GM19238 (cell line): ENCODE results near the gene PRPF38A.

Experiments used
- DNase-seq: peaks from one replicate; pipeline ENCODE4 v3.0.0; 2011; ENCODE audit warnings: low spot score; ENCODE audit not compliant: insufficient read length

Gene PRPF38A

GRCh38 chr1:52460694-52461093 is 56.3 kb downstream of the PRPF38A start:
- no peak for DNase-seq

- DNase-seq = no peak
Observed at GRCh38 chr1:52461821-52462220, 57.4 kb downstream of the PRPF38A start.

GRCh38 chr1:52463891-52464290 is 59.5 kb downstream of the PRPF38A start:
- DNase-seq = no peak

- DNase-seq = no peak
Observed at GRCh38 chr1:52469108-52469507, 64.7 kb downstream of the PRPF38A start.
